WTC11 (cell line): ENCODE results near the gene ACIN1.

Experiments
- CREM ChIP-seq: sonication (generic); formaldehyde crosslinking; IDR thresholded peaks from 2 replicates; pipeline ENCODE4 v1.8.1; 2022; ENCODE audit warnings: mild to moderate bottlenecking, missing genetic modification reagents, moderate library complexity
- FOXK1 ChIP-seq: sonication (generic); formaldehyde crosslinking; IDR thresholded peaks from 2 replicates; pipeline ENCODE4 v1.8.0; 2022; ENCODE audit warnings: mild to moderate bottlenecking, moderate library complexity, missing genetic modification reagents
- KAT7 ChIP-seq: sonication (generic); formaldehyde crosslinking; IDR thresholded peaks from 2 replicates; pipeline ENCODE4 v1.8.1; 2023; ENCODE audit warnings: missing genetic modification reagents, mild to moderate bottlenecking, borderline replicate concordance
- TEAD4 ChIP-seq: sonication (generic); formaldehyde crosslinking; IDR thresholded peaks from 2 replicates; pipeline ENCODE4 v1.8.0; 2022; ENCODE audit warnings: mild to moderate bottlenecking, missing genetic modification reagents
- TF ChIP-seq, protein P1 (sequence below): fragments of 200-600 bp; IDR thresholded peaks from 2 replicates; pipeline ENCODE4 v1.8.0; 2022; ENCODE audit warnings: antibody characterized with exemption
- TF ChIP-seq, protein P2 (sequence below): sonication (generic); formaldehyde crosslinking; IDR thresholded peaks from 2 replicates; pipeline ENCODE4 v1.8.1; 2023; ENCODE audit warnings: mild to moderate bottlenecking, missing genetic modification reagents, moderate library complexity
- TF ChIP-seq, protein P3 (sequence below): sonication (generic); formaldehyde crosslinking; conservative IDR thresholded peaks from 2 replicates; pipeline ENCODE4 v1.8.1; 2022; ENCODE audit warnings: mild to moderate bottlenecking, missing genetic modification reagents
- TF ChIP-seq, protein P4 (sequence below): sonication (generic); formaldehyde crosslinking; IDR thresholded peaks from 2 replicates; pipeline ENCODE4 v1.8.1; 2022; ENCODE audit warnings: mild to moderate bottlenecking, moderate library complexity, missing genetic modification reagents
- TF ChIP-seq, protein P5 (sequence below): sonication (generic); formaldehyde crosslinking; IDR thresholded peaks from 2 replicates; pipeline ENCODE4 v1.8.0; 2022; ENCODE audit warnings: missing genetic modification reagents

DNA sequence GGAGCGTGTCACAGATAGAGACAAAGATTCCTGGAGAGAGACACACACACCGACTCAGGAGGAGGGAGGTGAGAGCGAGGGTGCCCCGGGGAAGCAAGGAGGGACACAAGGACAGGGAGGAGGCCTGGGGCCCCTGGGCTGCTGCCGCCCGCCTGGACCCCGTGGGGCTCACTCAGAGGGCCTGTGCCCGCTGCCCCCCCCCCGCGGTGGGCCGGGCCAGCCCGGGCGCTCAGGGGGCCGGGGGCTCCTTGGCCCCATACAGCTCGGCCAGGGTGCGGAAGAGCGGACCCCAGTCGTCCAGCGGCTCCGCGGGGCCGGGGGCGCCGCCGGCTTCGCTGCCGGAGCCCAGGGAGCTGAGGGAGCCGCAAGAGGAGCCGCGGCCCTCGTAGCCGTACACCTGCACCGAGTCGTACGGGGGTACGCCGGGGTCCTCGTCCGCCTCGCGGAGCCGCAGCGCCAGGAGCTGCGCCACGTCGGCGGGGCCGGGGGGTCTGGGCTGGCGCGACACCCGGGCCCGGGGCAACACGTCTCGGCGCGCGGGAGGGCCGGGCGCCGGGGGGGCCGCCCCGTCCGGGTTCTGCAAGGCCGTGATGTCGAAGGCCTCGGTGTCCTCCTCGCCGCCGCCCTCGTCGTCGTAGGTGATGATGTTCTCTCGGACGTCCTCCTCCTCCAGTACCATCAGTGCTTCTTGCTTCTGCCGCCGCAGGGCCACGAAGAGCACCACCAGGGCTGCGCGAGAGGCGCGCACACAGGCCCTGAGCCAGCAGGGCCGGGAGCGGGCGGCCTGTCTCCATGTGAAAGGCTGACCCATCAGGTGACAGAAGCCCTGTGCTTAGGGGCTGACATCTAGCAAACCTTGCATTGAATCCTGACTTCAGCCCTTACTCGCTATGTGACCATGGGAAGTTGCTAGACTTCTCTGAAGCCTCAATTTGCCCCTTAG, 46.9 kb downstream of the ACIN1 start:
- TF ChIP-seq, protein P1, sequence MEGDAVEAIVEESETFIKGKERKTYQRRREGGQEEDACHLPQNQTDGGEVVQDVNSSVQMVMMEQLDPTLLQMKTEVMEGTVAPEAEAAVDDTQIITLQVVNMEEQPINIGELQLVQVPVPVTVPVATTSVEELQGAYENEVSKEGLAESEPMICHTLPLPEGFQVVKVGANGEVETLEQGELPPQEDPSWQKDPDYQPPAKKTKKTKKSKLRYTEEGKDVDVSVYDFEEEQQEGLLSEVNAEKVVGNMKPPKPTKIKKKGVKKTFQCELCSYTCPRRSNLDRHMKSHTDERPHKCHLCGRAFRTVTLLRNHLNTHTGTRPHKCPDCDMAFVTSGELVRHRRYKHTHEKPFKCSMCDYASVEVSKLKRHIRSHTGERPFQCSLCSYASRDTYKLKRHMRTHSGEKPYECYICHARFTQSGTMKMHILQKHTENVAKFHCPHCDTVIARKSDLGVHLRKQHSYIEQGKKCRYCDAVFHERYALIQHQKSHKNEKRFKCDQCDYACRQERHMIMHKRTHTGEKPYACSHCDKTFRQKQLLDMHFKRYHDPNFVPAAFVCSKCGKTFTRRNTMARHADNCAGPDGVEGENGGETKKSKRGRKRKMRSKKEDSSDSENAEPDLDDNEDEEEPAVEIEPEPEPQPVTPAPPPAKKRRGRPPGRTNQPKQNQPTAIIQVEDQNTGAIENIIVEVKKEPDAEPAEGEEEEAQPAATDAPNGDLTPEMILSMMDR, result no peak
- TF ChIP-seq, protein P2, sequence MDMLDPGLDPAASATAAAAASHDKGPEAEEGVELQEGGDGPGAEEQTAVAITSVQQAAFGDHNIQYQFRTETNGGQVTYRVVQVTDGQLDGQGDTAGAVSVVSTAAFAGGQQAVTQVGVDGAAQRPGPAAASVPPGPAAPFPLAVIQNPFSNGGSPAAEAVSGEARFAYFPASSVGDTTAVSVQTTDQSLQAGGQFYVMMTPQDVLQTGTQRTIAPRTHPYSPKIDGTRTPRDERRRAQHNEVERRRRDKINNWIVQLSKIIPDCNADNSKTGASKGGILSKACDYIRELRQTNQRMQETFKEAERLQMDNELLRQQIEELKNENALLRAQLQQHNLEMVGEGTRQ (CRISPR knock-in tag), result no peak
- TF ChIP-seq, protein P3, sequence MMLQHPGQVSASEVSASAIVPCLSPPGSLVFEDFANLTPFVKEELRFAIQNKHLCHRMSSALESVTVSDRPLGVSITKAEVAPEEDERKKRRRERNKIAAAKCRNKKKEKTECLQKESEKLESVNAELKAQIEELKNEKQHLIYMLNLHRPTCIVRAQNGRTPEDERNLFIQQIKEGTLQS (CRISPR knock-in tag), result no peak
- TF ChIP-seq CREM (CRISPR knock-in tag) (no peak), TEAD4 (CRISPR knock-in tag) (no peak), KAT7 (CRISPR knock-in tag) (no peak), FOXK1 (CRISPR knock-in tag) (no peak)
- TF ChIP-seq, protein P4, sequence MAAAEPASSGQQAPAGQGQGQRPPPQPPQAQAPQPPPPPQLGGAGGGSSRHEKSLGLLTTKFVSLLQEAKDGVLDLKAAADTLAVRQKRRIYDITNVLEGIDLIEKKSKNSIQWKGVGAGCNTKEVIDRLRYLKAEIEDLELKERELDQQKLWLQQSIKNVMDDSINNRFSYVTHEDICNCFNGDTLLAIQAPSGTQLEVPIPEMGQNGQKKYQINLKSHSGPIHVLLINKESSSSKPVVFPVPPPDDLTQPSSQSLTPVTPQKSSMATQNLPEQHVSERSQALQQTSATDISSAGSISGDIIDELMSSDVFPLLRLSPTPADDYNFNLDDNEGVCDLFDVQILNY, result no peak
- TF ChIP-seq, protein P5, sequence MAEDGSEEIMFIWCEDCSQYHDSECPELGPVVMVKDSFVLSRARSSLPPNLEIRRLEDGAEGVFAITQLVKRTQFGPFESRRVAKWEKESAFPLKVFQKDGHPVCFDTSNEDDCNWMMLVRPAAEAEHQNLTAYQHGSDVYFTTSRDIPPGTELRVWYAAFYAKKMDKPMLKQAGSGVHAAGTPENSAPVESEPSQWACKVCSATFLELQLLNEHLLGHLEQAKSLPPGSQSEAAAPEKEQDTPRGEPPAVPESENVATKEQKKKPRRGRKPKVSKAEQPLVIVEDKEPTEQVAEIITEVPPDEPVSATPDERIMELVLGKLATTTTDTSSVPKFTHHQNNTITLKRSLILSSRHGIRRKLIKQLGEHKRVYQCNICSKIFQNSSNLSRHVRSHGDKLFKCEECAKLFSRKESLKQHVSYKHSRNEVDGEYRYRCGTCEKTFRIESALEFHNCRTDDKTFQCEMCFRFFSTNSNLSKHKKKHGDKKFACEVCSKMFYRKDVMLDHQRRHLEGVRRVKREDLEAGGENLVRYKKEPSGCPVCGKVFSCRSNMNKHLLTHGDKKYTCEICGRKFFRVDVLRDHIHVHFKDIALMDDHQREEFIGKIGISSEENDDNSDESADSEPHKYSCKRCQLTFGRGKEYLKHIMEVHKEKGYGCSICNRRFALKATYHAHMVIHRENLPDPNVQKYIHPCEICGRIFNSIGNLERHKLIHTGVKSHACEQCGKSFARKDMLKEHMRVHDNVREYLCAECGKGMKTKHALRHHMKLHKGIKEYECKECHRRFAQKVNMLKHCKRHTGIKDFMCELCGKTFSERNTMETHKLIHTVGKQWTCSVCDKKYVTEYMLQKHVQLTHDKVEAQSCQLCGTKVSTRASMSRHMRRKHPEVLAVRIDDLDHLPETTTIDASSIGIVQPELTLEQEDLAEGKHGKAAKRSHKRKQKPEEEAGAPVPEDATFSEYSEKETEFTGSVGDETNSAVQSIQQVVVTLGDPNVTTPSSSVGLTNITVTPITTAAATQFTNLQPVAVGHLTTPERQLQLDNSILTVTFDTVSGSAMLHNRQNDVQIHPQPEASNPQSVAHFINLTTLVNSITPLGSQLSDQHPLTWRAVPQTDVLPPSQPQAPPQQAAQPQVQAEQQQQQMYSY (CRISPR knock-in tag), result no peak
